ENCODE measurements around the gene DAPK2. TPM values are rescaled to one million over a fixed set of nuclear protein-coding genes. Genes with fewer than 3 reads are reported as not detected.

Gene DAPK2
- total and polyA plus RNA-seq, 2 donors (not counting 1 experiment from before 2014, with no cell fraction given): 8.3 to 31.9 TPM

- no peaks in the 10 kb centered on the region for H3K9me3 Mint-ChIP-seq (ENCODE audit: insufficient read depth)
- TF ChIP-seq CTCF (IDR thresholded peaks at IDR 0.05): no peak
- no peak for TF ChIP-seq EZH2 (IDR thresholded peaks at IDR 0.05; ENCODE audit: borderline replicate concordance, insufficient read depth, low read depth, low read length, poor library complexity, severe bottlenecking)
- intact Hi-C loops (cut with micrococcal nuclease): loop anchor here (5.0 kb wide), 1 partner anchor 95 kb away; no protein-coding TSS in a partner anchor
- no peak overlapping the region for H3K27ac ChIP-seq (ENCODE audit: low read length in 2 of 2)
- POLR2A ChIA-PET: no interaction called here
- H2AFZ ChIP-seq (ENCODE audit: insufficient read depth, low read depth, low read length, poor library complexity, severe bottlenecking): no peak overlapping the region
- no peak overlapping the region for H3K9ac ChIP-seq (ENCODE audit: low read length)
- H3K4me3 Mint-ChIP-seq: no peak overlapping the region
- peaks cover 21% of the 10 kb centered on the region for H3K4me1 Mint-ChIP-seq
- CTCF ChIA-PET: interaction anchor here (0.7 to 5.6 kb wide), 7 partner anchors 8 to 194 kb away, joined by 3 to 53 read pairs (median 4); no protein-coding TSS in a partner anchor
- peaks cover 0 to 5% (median 0%) of the 10 kb centered on the region in 3 donors for H3K9me3 ChIP-seq (ENCODE audit: control extremely low read depth in 1 of 3, control insufficient read depth in 2 of 3, insufficient read depth in 1 of 3, low read length in 2 of 3)
- no peaks in the 10 kb centered on the region for H3K79me2 ChIP-seq (ENCODE audit: control insufficient read depth, insufficient read depth, low read length)
- H3K27me3 ChIP-seq (replicated peaks in 1 of 4; ENCODE audit: control extremely low read depth in 1 of 4, control insufficient read depth in 3 of 4, insufficient read depth in 4 of 4, low read length in 3 of 4): peaks cover 0 to 2% (median 0%) of the 10 kb centered on the region in 4 experiments
- H3K27ac Mint-ChIP-seq: no peak overlapping the region
- H3K36me3 ChIP-seq (replicated peaks in 1 of 2; ENCODE audit: control extremely low read depth in 1 of 2, control insufficient read depth in 1 of 2, extremely low read depth in 1 of 2, insufficient read depth in 2 of 2, low read length in 1 of 2): no peaks in the 10 kb centered on the region
- no peaks in the 10 kb centered on the region for H4K20me1 ChIP-seq (ENCODE audit: control insufficient read depth, insufficient read depth, low read length, poor library complexity, severe bottlenecking)
- peaks cover 13 to 25% of the 10 kb centered on the region in 2 donors for H3K4me1 ChIP-seq (ENCODE audit: control insufficient read depth in 2 of 2, insufficient read depth in 2 of 2, low read length in 2 of 2)
- H3K4me2 ChIP-seq (replicated peaks; ENCODE audit: low read depth, low read length, poor library complexity, severe bottlenecking): no peak overlapping the region
- WGBS (ENCODE audit: insufficient coverage): no CpG with 5 or more reads among the region's 4 CpGs
- H3K4me3 ChIP-seq (ENCODE audit: control extremely low read depth in 1 of 5, extremely low read depth in 1 of 5, insufficient read depth in 1 of 5, low read depth in 2 of 5, low read length in 4 of 5): no peak overlapping the region
- DNase-seq (no peak), ATAC-seq (ENCODE audit: low read depth) (no peak)
- no peaks in the 10 kb centered on the region for H3K27me3 Mint-ChIP-seq
These were observed 99.1 kb downstream of the DAPK2 start for GRCh38 chr15:63947228-63947627.

GRCh38 chr15:63946524-63947065 lies 99.7 kb downstream of the DAPK2 start:
- no peak for DNase-seq
- Histone ChIP-seq H3K4me2 (replicated peaks; ENCODE audit: low read depth, low read length, poor library complexity, severe bottlenecking) (no peak overlapping the region), H3K4me3 (ENCODE audit: control extremely low read depth in 1 of 5, extremely low read depth in 1 of 5, insufficient read depth in 1 of 5, low read depth in 2 of 5, low read length in 4 of 5) (no peak overlapping the region), H3K79me2 (ENCODE audit: control insufficient read depth, insufficient read depth, low read length) (no peaks in the 10 kb centered on the region), H3K27me3 (replicated peaks in 1 of 4; ENCODE audit: control extremely low read depth in 1 of 4, control insufficient read depth in 3 of 4, insufficient read depth in 4 of 4, low read length in 3 of 4) (peaks cover 0 to 2% (median 0%) of the 10 kb centered on the region in 4 experiments), H3K36me3 (replicated peaks in 1 of 2; ENCODE audit: control extremely low read depth in 1 of 2, control insufficient read depth in 1 of 2, extremely low read depth in 1 of 2, insufficient read depth in 2 of 2, low read length in 1 of 2) (no peaks in the 10 kb centered on the region), H3K4me1 (ENCODE audit: control insufficient read depth in 2 of 2, insufficient read depth in 2 of 2, low read length in 2 of 2) (peaks cover 13 to 25% of the 10 kb centered on the region in 2 donors), H3K9me3 (ENCODE audit: control extremely low read depth in 1 of 3, control insufficient read depth in 2 of 3, insufficient read depth in 1 of 3, low read length in 2 of 3) (peaks cover 0 to 5% (median 0%) of the 10 kb centered on the region in 3 donors), H3K27ac (ENCODE audit: low read length in 2 of 2) (no peak overlapping the region), H3K9ac (ENCODE audit: low read length) (no peak overlapping the region), H4K20me1 (ENCODE audit: control insufficient read depth, insufficient read depth, low read length, poor library complexity, severe bottlenecking) (no peaks in the 10 kb centered on the region), H2AFZ (ENCODE audit: insufficient read depth, low read depth, low read length, poor library complexity, severe bottlenecking) (no peak overlapping the region)
- Mint-ChIP-seq H3K4me3 (no peak overlapping the region), H3K9me3 (ENCODE audit: insufficient read depth) (no peaks in the 10 kb centered on the region), H3K27me3 (no peaks in the 10 kb centered on the region), H3K4me1 (peaks cover 21% of the 10 kb centered on the region), H3K27ac (peak overlapping the region; percentile 15)
- ATAC-seq (ENCODE audit: low read depth): no peak
- TF ChIP-seq CTCF (IDR thresholded peaks at IDR 0.05): no peak
- TF ChIP-seq EZH2 (IDR thresholded peaks at IDR 0.05; ENCODE audit: borderline replicate concordance, insufficient read depth, low read depth, low read length, poor library complexity, severe bottlenecking): no peak
- ChIA-PET POLR2A (no interaction called here), CTCF (interaction anchor here (0.7 to 5.6 kb wide), 21 partner anchors 8 to 194 kb away, joined by 3 to 53 read pairs (median 4); partner anchors contain the start of genes CIAO2A, DAPK2 and HERC1)
- 93% methylated on average over 4 of the region's 4 CpGs for WGBS (ENCODE audit: insufficient coverage)
- intact Hi-C loops (cut with micrococcal nuclease): loop anchor here (5.0 kb wide), 1 partner anchor 96 kb away; no protein-coding TSS in a partner anchor

Measured in B cell (primary cell).